ENCODE measurements around the gene KCNQ1OT1.
A peak's percentile ranks its signal among the peaks of the same experiment; 100 is the strongest.

KCNQ1OT1 gene

DNA sequence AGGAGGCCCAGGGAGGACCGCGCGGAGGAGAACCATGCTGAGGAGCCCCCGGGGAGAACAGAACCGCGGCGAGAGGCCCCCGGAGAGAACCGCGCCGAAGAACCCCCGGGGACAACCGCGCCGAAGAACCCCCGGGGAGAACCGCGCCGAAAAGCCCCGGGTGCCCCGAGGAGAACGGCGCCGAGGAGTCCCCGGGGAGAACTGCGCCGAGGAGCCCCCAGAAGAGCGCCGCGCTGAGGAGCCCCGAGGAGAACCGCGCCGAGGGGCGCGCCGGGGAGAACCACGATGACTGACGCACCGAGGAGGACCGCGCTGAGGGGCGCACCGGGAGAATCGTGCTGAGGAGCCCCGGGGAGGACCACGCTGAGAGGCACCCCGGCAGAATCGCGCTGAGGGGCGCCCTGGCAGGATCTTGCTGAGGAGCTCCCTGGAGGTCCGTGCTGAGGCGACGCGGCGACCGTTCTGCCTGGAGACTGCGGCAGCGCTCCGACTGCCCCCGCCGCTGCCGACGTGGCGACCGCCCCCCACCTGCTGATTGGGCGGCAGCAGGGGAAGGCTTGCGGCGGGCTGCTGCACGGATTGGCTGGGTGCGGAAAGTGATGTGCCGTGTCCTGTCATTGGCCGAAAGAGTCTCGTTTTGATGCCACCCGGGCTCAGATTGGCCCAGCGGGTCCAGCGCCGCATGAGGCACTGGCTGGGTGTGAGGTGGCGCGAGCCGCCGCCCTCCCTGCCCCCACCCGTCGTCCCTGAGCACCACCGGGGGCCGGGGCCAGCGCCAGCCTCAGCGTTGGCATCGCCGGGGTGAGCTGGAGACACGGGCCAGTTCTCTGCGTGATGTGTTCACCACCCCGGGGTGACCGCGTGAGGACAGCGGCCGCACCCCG, at the start of gene KCNQ1OT1:
Gene KCNQ1OT1 (minus strand): TSS at position 464 of the 884 bp plus-strand sequence.
- peak; percentile 51 for DNase-seq

DNA sequence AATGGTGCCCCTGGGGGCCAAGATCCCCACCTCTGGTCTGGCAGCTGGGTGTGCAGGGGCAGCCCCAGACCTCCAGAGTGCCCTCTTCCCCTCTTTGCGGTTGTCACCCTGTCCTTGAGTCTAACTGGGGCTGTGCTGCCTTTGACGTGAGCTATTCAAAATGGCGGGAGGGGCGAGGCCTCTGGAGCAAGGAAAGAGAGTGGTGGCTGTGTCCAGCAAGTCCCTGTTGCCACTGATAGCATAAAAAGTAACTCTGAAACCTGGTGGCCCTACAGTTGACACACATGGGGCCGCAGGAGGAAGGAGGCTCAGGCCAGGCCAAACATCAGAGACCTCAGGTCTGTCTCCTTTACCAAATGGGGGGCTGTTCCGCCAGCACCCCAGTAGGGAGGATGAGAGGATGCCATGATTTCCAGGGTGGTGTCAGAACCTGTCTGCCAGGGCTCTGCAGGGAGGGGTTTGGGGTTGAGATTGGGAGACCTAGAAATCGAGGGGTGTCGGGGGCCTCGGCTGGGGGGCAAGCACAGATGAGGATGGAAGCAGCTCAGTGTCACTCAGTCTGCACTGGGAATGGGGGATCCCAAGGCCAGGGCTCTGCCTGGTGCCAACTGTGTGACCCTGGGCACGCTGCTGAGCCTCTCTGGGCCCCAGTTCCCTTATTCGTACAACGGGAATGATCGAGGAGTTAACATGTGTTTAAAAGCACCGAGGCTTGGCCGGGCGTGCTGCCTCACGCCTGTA, 49.2 kb upstream of the KCNQ1OT1 start:
- no peak for DNase-seq

DNA sequence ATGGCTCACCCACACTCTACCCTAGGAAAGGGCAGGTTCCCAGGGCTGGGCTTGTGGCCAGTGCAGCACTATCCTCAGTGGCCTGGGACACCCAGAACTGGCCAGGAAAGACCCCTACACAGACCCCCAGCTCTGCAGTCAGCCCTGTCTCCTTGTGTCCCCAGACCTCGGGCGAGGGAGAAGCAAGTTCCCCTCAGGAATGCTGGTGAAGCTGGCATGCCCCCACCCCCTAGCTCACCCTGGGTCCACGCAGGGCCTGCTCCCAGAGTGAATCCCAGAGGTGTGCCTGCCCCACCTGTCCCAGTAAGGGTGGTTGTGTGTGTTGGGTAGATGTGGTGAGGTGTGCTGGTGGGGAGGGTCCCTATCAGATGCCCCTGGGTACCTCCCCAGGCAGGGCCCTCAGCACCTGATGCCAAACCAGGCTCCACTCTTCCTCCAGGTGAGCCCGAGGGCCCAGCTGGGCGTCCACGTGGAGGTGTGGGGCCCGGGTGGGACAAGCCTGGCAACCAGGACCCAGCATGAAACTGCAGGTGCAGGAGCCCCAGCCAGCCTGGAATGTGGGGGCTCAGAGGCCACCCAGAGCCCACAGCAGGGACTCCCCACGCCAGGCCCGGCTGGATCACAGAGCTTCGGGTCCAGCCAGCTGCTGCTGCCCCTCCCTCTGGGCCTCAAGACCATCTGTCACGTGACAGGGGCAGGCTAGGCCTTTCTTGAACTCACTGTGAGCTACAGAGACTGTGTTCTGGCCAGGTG, 48.4 kb upstream of the KCNQ1OT1 start:
- no peak for DNase-seq

DNA sequence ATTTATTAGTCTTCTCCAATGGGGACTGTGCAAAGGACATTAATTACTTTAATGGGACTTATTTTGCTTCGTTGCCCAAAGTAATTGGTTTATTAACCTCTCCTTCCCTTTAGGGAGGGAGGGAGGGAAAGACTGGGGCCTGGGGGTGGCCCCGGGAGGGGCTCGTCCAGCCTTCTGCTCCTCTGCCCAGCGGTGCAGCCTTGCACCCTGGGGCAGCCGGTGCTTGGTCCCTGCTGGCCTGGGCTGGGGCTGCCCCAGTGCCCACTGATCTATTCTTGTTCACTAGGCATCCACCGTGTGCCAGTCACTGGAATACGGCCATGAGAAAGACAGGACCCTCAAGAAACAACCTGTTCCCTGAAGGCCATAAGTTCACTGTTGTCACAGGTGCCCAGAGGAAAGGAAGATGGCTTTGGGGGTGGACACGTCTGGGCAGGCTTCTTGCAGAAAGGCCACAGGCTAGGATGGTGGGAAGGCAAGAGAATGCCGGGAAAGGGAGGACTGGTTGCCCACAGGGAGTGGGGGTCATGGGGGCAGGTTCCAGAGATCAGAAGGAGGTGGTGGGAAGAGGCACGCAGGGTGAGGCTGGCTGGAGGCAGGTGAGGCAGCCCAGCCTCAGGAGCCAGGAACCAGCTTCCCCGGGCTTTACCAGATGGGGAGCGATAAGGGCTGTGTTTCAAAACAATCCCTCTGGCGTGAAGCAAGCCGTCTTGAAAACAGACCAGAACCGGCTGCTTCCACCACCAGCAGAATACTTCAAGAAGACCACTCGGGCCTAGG, 47.6 kb upstream of the KCNQ1OT1 start:
- no peak for DNase-seq

DNA sequence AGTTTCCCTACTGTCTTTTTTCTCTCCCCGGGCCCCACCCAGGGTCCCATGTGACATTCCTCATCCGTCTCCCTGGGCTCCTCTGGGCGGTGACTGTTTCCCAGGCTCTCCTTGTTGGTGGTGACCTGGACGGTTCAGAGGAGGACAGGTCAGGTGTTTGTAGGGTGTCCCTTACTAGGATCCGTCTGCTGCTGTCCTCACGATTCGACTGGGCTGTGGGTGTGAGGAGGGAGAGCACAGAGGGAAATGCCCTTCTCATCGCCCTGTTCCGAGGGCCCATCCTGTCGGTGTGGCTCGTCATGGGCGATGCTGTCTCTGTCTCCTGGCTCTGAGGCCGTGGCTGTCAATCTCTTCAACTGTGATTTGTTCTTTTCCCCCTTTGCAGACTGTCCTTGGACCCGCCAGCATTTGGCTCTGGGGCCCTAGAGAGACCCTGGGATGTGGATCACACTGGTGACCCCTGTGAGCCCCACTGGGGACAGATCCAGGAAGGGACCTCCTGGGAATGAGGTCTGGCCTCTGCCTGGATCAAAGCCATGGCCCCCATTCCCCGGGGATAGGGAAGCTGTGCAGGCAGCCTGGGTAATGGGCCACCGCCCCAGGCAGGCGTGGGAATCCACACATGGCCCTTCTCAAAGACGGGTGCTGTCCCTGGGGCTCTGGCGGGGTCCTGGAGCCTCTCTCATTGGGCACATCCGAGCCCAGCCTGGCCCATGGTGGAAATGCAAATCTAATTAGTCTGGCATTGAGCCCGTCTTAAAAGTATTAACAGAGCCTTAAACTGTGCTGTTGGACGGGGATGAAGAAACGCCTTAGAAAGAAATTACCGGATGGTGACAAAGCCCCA, 46.8 kb upstream of the KCNQ1OT1 start:
- no peak for DNase-seq

GRCh38 chr11:2745511-2745910, 45.7 kb upstream of the KCNQ1OT1 start:
- no peak for DNase-seq

DNA sequence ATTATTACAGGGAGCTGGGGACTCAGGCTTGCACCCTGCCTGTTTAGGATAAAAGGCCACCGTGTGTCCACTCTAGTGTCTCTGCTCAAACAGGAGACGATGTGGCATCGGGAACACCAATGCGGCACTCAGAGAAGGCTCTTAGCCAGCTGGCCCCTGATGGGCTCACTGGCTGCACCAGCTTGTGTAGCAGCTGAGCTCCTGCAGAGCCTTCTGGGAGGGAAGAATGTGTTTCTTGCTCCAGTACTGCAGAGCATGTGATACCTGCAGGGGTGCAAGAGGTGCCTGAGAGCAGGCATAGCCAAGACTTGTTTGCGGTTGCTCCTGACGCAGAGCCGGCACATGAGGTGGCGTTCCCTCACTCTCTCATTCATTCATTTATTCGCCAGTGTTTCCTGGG, 44.4 kb upstream of the KCNQ1OT1 start:
- no peak for DNase-seq

DNA sequence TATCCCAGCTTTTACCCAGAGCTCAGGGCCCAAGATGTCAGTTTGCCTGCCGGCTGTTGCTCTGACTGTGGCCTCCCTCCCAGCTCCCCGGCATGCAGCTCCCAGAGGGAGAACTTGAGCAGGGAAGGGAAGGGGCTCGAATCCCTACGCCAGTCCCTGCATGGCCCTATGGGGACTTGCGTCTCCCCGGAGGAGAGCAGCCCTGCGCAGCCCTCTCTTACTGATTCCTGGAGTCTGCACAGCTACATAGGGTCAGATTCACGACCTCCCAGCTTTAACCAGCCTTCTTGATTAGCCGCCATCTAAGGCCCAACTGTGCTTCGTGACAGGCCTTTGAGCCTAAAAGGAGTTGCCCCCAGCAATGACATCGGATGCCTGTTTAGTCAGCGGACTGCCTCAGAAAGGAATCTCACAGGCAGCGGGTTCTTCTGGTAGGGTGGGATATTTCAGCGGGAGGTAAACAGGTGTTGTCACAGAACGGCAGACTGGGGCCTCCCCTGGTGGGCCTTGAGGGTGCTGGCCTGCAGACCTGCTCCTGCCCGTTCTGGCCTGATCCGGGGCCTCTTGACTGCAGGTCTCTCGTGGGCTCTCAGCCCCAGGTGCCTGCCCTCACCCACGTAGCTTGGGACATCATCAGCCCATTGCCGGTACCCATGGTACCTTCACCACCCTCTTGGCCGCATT, 43.8 kb upstream of the KCNQ1OT1 start:
- no peak for DNase-seq

DNA sequence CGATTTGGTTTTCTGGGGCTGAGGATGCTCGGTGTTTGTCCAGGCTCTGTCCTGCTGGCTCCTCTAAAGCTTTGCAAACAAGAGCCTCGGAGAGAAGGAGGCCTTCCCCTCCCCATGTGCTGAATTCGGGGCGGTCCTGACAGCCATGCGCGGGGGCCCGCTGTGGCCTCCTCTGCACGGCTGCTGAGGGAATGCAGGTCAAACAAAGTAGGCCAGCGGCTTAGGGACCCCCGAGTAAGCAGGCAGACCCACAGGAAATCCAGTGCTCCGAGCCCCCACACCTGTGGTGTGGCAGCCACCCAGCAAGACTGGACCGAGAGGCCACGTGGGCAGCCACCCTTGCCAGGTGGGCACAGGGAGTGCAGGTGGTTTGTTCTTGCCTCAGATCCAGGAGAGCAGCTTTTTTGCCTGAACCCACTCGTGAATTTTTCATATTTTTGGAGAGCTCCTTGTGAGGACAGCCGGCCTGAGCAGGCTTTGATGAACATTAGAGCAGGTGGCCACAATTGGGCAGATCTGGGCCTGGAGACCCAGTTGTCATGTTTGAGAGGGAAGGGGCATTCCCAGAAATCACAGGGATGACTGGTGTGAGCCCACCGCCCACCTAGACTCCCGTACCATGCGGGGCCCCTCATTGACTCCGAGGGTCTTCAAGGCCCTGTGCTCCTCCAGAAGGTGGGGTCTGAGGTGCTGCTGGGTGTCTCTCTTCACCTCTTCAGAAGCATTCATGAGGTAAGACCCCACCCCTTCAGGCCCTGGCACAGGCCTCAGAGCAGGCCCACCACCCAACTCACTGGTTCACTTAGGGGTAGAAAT, 43.0 kb upstream of the KCNQ1OT1 start:
- DNase-seq: no peak

DNA sequence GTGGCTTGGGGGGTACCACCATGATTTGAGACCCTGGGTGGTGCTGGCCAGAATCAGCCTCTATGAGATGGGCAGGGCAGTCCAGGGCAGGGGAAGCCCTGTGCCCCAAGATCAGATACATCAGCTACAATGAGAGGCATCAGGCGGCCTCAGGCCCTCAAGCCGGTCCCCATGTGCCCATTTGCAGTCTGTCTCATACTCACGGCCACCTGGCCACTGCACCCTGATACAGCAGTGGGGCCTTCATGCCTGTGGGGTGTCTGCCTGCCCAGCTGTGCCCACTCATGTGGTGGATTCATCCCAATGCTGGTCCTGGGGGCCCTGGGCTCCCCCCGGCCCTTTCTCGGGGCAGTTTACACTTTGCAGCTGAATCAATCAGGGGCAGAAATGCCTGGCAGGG, 42.4 kb upstream of the KCNQ1OT1 start:
- DNase-seq: no peak

DNA sequence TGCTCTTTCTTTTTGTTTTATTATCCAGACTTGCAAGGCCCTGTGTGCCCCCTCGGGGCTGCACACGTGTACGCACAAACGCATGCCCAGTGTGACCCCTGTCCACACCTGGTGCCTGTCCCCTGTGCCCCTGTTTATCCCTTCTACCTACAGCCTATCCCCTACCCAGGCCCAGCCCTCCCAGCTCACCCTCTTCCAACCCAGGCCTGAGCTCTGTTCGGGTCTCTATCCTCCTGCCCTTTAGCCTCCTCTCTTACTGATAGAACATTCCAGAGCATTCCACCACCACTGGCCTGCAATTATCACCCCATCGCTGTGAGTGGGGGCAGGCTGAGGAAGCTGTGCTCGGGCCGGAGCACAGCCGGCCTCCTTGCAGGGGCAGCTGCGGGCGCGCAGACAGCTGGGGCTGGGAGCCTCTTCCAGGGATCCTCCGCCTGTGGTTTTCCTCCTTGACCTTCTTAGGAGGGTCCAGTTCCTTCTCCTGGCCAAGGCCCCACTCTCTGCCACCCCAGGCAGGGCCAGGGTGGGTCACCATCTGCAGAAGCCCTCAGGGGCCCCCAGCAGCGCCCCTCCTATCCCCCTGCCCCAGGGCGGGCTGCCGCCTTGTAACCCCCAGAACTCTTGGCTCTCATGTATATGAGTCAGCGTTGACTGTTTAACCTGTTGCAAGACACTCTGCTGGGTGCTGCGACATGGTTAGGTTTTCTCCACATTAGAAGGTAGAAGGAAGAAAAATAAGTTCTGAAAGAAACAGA, 41.8 kb upstream of the KCNQ1OT1 start:
- no peak for DNase-seq

- DNase-seq: no peak
Observed at GRCh38 chr11:2741006-2741376, 41.2 kb upstream of the KCNQ1OT1 start.

GRCh38 chr11:2740275-2740940, 40.6 kb upstream of the KCNQ1OT1 start:
- no peak for DNase-seq

DNA sequence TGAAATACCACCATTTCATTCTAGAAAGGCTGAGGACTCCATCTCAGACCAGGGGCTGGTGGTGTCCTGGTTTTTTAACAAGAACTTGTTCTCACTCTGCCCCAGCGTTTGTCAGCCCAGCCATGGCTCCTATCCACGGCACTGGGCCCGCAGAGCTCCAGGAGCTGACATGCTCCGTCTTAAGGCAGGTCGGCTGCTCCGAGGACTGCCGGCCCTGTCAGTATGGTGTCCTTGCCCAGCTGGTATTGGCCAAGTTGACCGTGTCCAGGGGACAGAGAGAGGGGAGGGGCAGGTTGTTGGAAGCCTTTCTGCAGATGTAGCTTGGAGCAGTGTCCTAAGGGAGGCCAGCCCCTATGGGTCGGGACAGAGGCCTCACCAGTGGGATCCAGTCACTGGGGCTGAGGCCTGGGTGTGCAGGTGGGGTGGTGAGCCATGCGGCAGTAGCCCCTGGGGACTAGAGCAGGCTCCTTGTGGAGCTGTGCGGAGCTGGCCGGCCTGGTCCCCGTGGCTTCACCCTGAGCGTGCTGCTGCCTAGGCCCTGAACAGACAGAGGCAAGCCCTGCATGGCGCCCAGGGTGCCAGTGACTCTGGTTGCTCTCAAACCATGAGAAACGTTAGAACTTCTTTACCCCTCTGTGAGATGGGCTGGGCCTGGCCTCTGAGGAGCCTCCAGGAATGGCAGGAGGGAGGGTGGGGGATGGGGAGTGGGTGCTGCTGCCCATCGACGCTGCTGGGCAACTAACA, 39.9 kb upstream of the KCNQ1OT1 start:
- no peak for DNase-seq

- DNase-seq: no peak
Observed at GRCh38 chr11:2738551-2739431, 39.0 kb upstream of the KCNQ1OT1 start.

DNA sequence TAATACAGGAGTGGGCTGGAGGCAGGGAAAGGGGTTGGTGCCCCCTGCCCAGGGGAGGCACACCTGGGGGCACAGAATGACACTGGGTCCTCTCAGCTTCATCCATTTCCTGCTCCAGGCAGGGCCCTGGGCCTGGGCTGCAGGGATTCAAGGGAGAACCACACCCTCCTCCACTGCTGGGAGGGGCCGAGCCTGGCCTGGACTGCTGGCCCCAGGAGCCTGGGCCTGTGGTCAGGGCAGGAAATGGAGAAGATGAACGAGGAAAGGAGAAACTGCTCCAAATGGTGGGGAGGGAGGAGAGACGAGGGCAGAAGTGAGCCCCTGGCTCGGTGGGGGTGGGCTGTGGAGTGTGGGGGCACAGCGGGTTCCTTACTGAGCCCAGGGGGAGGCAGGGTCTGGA, 38.1 kb upstream of the KCNQ1OT1 start:
- DNase-seq: no peak

GRCh38 chr11:2737226-2737590, 37.4 kb upstream of the KCNQ1OT1 start:
- DNase-seq: no peak
